Measurements from ENCODE around the gene MILR1.

Gene MILR1

DNA sequence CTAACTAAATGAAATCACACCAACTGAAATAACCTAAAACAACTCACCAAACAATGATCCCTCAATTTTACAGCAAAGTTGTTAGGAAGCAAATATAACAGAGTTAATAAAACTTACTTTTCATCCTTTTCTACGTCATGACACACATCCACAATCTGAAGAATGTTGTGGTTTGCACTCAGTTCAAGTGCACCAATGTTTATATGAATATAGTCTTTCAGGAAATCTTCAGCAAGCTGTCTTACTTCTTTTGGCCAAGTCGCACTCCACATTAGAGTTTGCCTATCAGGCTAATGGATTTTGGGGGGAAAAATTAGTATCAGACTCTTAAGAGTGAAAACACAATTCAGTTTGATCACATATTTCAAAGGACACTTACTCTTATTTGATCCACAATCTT, 53.9 kb downstream of the MILR1 start:
- no peak overlapping the region for H3K27ac ChIP-seq (ENCODE audit: low read length, poor library complexity, severe bottlenecking)
- H3K9me3 ChIP-seq (ENCODE audit: control insufficient read depth, low read length): no peaks in the 10 kb centered on the region
- H2BK5ac ChIP-seq (ENCODE audit: low read depth, low read length, poor library complexity, severe bottlenecking): no peak overlapping the region
- no peaks in the 10 kb centered on the region for H3K79me1 ChIP-seq (replicated peaks; ENCODE audit: low read length, poor library complexity, severe bottlenecking)
- H3K4me3 ChIP-seq (ENCODE audit: insufficient read depth in 1 of 2, low read depth in 1 of 2, low read length in 2 of 2): peak overlapping the region in 1 of 2 experiments; percentile 93
- no peak overlapping the region for H2AK5ac ChIP-seq (ENCODE audit: low read length, severe bottlenecking)
- H3K4me1 ChIP-seq (ENCODE audit: control insufficient read depth, insufficient read depth, low read depth, low read length): peaks cover 1% of the 10 kb centered on the region
- peaks cover 12 to 73% of the 10 kb centered on the region in 2 experiments for H3K36me3 ChIP-seq (ENCODE audit: control insufficient read depth in 1 of 2, insufficient read depth in 2 of 2, low read depth in 1 of 2, low read length in 2 of 2)
- H3K18ac ChIP-seq (ENCODE audit: low read depth in 1 of 2, low read length in 2 of 2): no peak overlapping the region
- no peak overlapping the region for H2AFZ ChIP-seq (ENCODE audit: low read depth, low read length)
- no peak overlapping the region for H3K4ac ChIP-seq (ENCODE audit: low read depth in 1 of 2, low read length in 2 of 2)
- no peak overlapping the region for H4K8ac ChIP-seq (ENCODE audit: low read length)
- no peak overlapping the region for H3K23ac ChIP-seq (ENCODE audit: low read length in 2 of 2)
- no peak overlapping the region for H4K91ac ChIP-seq (ENCODE audit: low read length)
- H3K4me2 ChIP-seq (ENCODE audit: low read length, poor library complexity, severe bottlenecking): no peak overlapping the region
- DNase-seq: peak; percentile 60
- H2BK15ac ChIP-seq (ENCODE audit: low read depth, poor library complexity, severe bottlenecking): no peak overlapping the region
- 20% methylated on average over 1 of the region's 2 CpGs for WGBS
- H3K9ac ChIP-seq (ENCODE audit: low read length): peak overlapping the region; percentile 100
- H3K14ac ChIP-seq (ENCODE audit: low read length in 2 of 2): no peak overlapping the region
- H2BK120ac ChIP-seq (ENCODE audit: low read depth, low read length): no peak overlapping the region
- H2BK12ac ChIP-seq (ENCODE audit: low read length in 2 of 2): no peak overlapping the region
- no peaks in the 10 kb centered on the region for H3K27me3 ChIP-seq (ENCODE audit: control insufficient read depth in 1 of 2, insufficient read depth in 1 of 2, low read length in 2 of 2)

DNA sequence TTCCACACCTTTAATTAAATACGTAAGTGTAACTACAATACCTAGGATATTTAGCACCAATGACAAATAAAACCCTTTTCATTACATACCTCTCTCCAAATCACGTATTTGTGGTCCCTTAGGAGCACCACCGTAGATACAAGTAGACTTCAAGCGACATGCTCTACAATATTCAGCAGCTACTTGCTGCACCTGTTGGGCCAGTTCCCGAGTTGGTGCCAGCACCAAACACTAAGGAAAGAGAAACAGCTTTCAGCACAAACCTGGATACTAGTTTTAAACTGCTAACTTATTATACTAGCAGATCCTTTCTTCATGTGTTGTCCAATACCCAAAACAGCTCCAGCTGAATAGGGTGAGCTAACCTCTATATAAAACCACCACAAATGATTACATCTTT, 54.4 kb downstream of the MILR1 start:
- WGBS: 94% methylated on average over 5 of the region's 5 CpGs

DNA sequence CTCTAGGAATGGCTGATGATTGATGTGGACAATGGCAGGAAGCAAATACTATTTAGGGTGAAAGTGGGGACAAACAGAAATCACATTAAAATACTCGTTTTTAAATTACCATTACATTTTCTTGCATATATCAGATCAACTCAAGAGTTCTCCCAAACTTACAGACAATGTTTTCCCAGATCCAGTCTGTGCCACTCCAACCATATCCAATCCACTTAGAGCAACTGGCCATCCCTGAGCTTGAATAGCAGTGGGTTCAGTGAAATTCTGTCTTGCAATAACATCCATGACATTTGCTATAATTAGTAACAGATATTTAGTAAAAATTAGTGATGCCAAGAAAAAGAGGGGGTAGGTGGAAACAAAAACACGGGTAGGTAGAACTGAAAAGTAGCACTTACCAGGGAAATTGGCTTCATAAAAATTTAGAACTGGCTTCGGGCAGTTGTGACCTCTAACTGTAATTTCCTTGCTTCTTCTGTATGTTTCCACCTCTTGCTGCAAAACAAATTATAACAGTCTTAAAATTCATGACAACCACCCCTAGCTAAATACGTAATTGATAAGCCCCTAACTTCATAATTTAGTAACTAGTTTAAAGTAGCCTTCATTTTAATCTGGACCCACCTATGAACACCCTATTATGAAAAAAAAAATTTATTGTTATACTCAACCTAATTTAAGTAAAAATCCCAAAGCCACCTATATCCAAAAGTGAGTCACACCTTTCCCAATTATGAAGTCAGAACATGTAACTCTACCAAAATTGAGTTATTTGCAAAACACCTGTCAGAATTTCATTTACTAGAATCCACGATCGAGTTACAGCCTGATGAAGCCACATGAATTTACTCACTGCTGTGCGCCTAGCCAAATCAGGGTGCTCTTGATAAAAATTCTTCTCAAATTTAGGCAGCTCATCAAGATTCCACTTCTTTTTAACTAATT, 55.2 kb downstream of the MILR1 start:
- Histone ChIP-seq H2BK120ac (ENCODE audit: low read depth, low read length) (no peak overlapping the region), H3K9ac (ENCODE audit: low read length) (peak overlapping the region; percentile 100)
- 72% methylated on average over 7 of the region's 7 CpGs for WGBS

More for the DNA sequence above, 54.4 kb downstream of the MILR1 start:
- Histone ChIP-seq H3K9me3 (ENCODE audit: control insufficient read depth, low read length) (no peaks in the 10 kb centered on the region), H3K14ac (ENCODE audit: low read length in 2 of 2) (no peak overlapping the region), H4K91ac (ENCODE audit: low read length) (no peak overlapping the region), H2AFZ (ENCODE audit: low read depth, low read length) (no peak overlapping the region), H3K27ac (ENCODE audit: low read length, poor library complexity, severe bottlenecking) (no peak overlapping the region), H3K9ac (ENCODE audit: low read length) (peak overlapping the region; percentile 100), H4K8ac (ENCODE audit: low read length) (no peak overlapping the region), H3K4me1 (ENCODE audit: control insufficient read depth, insufficient read depth, low read depth, low read length) (peaks cover 1% of the 10 kb centered on the region), H3K4ac (ENCODE audit: low read depth in 1 of 2, low read length in 2 of 2) (no peak overlapping the region), H3K18ac (ENCODE audit: low read depth in 1 of 2, low read length in 2 of 2) (no peak overlapping the region), H2BK120ac (ENCODE audit: low read depth, low read length) (no peak overlapping the region), H2BK15ac (ENCODE audit: low read depth, poor library complexity, severe bottlenecking) (no peak overlapping the region), H2BK12ac (ENCODE audit: low read length in 2 of 2) (no peak overlapping the region), H2AK5ac (ENCODE audit: low read length, severe bottlenecking) (no peak overlapping the region), H3K23ac (ENCODE audit: low read length in 2 of 2) (no peak overlapping the region), H3K4me3 (ENCODE audit: insufficient read depth in 1 of 2, low read depth in 1 of 2, low read length in 2 of 2) (peak overlapping the region in 1 of 2 experiments; percentile 93), H3K4me2 (ENCODE audit: low read length, poor library complexity, severe bottlenecking) (peak overlapping the region; percentile 15), H2BK5ac (ENCODE audit: low read depth, low read length, poor library complexity, severe bottlenecking) (no peak overlapping the region), H3K79me1 (replicated peaks; ENCODE audit: low read length, poor library complexity, severe bottlenecking) (no peaks in the 10 kb centered on the region), H3K27me3 (ENCODE audit: control insufficient read depth in 1 of 2, insufficient read depth in 1 of 2, low read length in 2 of 2) (no peaks in the 10 kb centered on the region), H3K36me3 (ENCODE audit: control insufficient read depth in 1 of 2, insufficient read depth in 2 of 2, low read depth in 1 of 2, low read length in 2 of 2) (peaks cover 12 to 68% of the 10 kb centered on the region in 2 experiments)
- no peak for DNase-seq

DNA sequence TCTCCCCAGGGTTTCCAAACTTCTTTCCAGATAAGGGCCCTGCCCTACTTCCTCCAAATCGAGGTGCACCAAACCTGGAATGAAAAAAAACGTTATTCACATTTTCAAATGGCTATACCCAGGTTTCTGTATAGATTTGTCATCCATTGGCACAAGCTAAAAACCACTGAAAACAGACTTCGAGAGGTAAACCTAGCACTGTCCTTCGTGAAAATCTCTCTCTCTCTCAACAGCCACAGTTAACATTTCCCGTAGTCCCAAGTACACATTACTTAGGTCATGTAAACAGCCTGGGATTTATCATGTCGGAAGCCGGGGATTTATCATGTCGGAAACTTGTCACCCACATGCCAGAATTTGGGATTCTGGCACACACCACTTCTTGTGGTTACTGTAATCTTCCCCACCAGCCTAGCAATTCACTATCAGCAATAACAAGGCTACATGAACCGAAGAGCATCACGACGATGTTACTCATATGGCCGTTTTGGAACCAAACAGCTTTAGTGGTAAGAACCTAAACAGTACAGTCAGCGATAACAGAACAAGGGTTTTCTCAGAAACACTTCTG, 55.9 kb downstream of the MILR1 start:
- H2BK15ac ChIP-seq (ENCODE audit: low read depth, poor library complexity, severe bottlenecking): no peak overlapping the region
- peak overlapping the region; percentile 52 for H3K27ac ChIP-seq (ENCODE audit: low read length, poor library complexity, severe bottlenecking)
- H3K4ac ChIP-seq (ENCODE audit: low read depth in 1 of 2, low read length in 2 of 2): no peak overlapping the region
- DNase-seq: peak; percentile 73
- no peak overlapping the region for H2AK5ac ChIP-seq (ENCODE audit: low read length, severe bottlenecking)
- H2BK5ac ChIP-seq (ENCODE audit: low read depth, low read length, poor library complexity, severe bottlenecking): no peak overlapping the region
- H3K36me3 ChIP-seq (ENCODE audit: control insufficient read depth in 1 of 2, insufficient read depth in 2 of 2, low read depth in 1 of 2, low read length in 2 of 2): peaks cover 17 to 63% of the 10 kb centered on the region in 2 experiments
- H2AFZ ChIP-seq (ENCODE audit: low read depth, low read length): no peak overlapping the region
- H3K4me1 ChIP-seq (ENCODE audit: control insufficient read depth, insufficient read depth, low read depth, low read length): peaks cover 6% of the 10 kb centered on the region
- H3K9ac ChIP-seq (ENCODE audit: low read length): peak overlapping the region; percentile 100
- H3K79me1 ChIP-seq (replicated peaks; ENCODE audit: low read length, poor library complexity, severe bottlenecking): peaks cover 3% of the 10 kb centered on the region
- no peaks in the 10 kb centered on the region for H3K27me3 ChIP-seq (ENCODE audit: control insufficient read depth in 1 of 2, insufficient read depth in 1 of 2, low read length in 2 of 2)
- H3K4me2 ChIP-seq (ENCODE audit: low read length, poor library complexity, severe bottlenecking): peak overlapping the region; percentile 73
- H3K4me3 ChIP-seq (ENCODE audit: insufficient read depth in 1 of 2, low read depth in 1 of 2, low read length in 2 of 2): peak overlapping the region; percentile 85 to 93
- no peaks in the 10 kb centered on the region for H3K9me3 ChIP-seq (ENCODE audit: control insufficient read depth, low read length)
- H3K23ac ChIP-seq (ENCODE audit: low read length in 2 of 2): no peak overlapping the region
- no peak overlapping the region for H4K91ac ChIP-seq (ENCODE audit: low read length)
- WGBS: 2% methylated on average over 13 of the region's 13 CpGs
- no peak overlapping the region for H2BK12ac ChIP-seq (ENCODE audit: low read length in 2 of 2)
- no peak overlapping the region for H4K8ac ChIP-seq (ENCODE audit: low read length)
- peak overlapping the region; percentile 23 for H2BK120ac ChIP-seq (ENCODE audit: low read depth, low read length)
- no peak overlapping the region for H3K18ac ChIP-seq (ENCODE audit: low read depth in 1 of 2, low read length in 2 of 2)
- no peak overlapping the region for H3K14ac ChIP-seq (ENCODE audit: low read length in 2 of 2)

More for the DNA sequence above, 55.2 kb downstream of the MILR1 start:
- no peak overlapping the region for H3K4ac ChIP-seq (ENCODE audit: low read depth in 1 of 2, low read length in 2 of 2)
- DNase-seq: no peak
- H2BK15ac ChIP-seq (ENCODE audit: low read depth, poor library complexity, severe bottlenecking): no peak overlapping the region
- H3K23ac ChIP-seq (ENCODE audit: low read length in 2 of 2): no peak overlapping the region
- no peak overlapping the region for H2AFZ ChIP-seq (ENCODE audit: low read depth, low read length)
- no peak overlapping the region for H3K18ac ChIP-seq (ENCODE audit: low read depth in 1 of 2, low read length in 2 of 2)
- no peaks in the 10 kb centered on the region for H3K9me3 ChIP-seq (ENCODE audit: control insufficient read depth, low read length)
- H2BK12ac ChIP-seq (ENCODE audit: low read length in 2 of 2): no peak overlapping the region
- no peak overlapping the region for H3K27ac ChIP-seq (ENCODE audit: low read length, poor library complexity, severe bottlenecking)
- no peak overlapping the region for H3K14ac ChIP-seq (ENCODE audit: low read length in 2 of 2)
- no peak overlapping the region for H4K8ac ChIP-seq (ENCODE audit: low read length)
- H3K4me3 ChIP-seq (ENCODE audit: insufficient read depth in 1 of 2, low read depth in 1 of 2, low read length in 2 of 2): peak overlapping the region in 1 of 2 experiments; percentile 93
- H3K4me1 ChIP-seq (ENCODE audit: control insufficient read depth, insufficient read depth, low read depth, low read length): peaks cover 2% of the 10 kb centered on the region
- H2BK5ac ChIP-seq (ENCODE audit: low read depth, low read length, poor library complexity, severe bottlenecking): no peak overlapping the region
- H2AK5ac ChIP-seq (ENCODE audit: low read length, severe bottlenecking): no peak overlapping the region
- H3K36me3 ChIP-seq (ENCODE audit: control insufficient read depth in 1 of 2, insufficient read depth in 2 of 2, low read depth in 1 of 2, low read length in 2 of 2): peaks cover 12 to 64% of the 10 kb centered on the region in 2 experiments
- no peak overlapping the region for H4K91ac ChIP-seq (ENCODE audit: low read length)
- H3K4me2 ChIP-seq (ENCODE audit: low read length, poor library complexity, severe bottlenecking): peak overlapping the region; percentile 75
- no peaks in the 10 kb centered on the region for H3K79me1 ChIP-seq (replicated peaks; ENCODE audit: low read length, poor library complexity, severe bottlenecking)
- no peaks in the 10 kb centered on the region for H3K27me3 ChIP-seq (ENCODE audit: control insufficient read depth in 1 of 2, insufficient read depth in 1 of 2, low read length in 2 of 2)

Measured in mesenchymal stem cell (in vitro differentiated cells and primary cell).